Nephron progenitor cell (in vitro differentiated cells): ENCODE data around the gene ADAP2.
"Not testable (repeated sequence)": the region's sequence is repeated elsewhere in the genome, so short reads cannot be mapped to it uniquely, and the experiment has no call there.

Experiments
- DNase-seq: peaks from one replicate; pipeline ENCODE4 v3.0.0; 2021
- H3K27ac Mint-ChIP-seq: 2 replicates; pipeline ENCODE4 v1.8.0; 2021; ENCODE audit warnings: mild to moderate bottlenecking, moderate library complexity, mixed read lengths
- H3K27me3 Mint-ChIP-seq: 2 replicates; pipeline ENCODE4 v1.8.0; 2021; ENCODE audit warnings: mild to moderate bottlenecking, low read depth, mixed read lengths; ENCODE audit not compliant: poor library complexity
- H3K36me3 Mint-ChIP-seq: 2 replicates; pipeline ENCODE4 v1.8.0; 2021; ENCODE audit warnings: low read depth, mixed read lengths
- H3K4me1 Mint-ChIP-seq: 2 replicates; pipeline ENCODE4 v1.8.0; 2021; ENCODE audit warnings: mixed read lengths
- H3K4me3 Mint-ChIP-seq: 2 replicates; pipeline ENCODE4 v1.8.0; 2021; ENCODE audit warnings: mild to moderate bottlenecking, moderate library complexity, mixed read lengths
- H3K9me3 Mint-ChIP-seq: 2 replicates; pipeline ENCODE4 v1.8.0; 2021; ENCODE audit warnings: mild to moderate bottlenecking, moderate library complexity, mixed read lengths
- CTCF ChIP-seq: fragments of 200-600 bp; sonication (generic); IDR thresholded peaks from 2 replicates; pipeline ENCODE4 v1.5.0; 2021; ENCODE audit warnings: antibody characterized with exemption

ADAP2 gene

GRCh38 chr17:30906101-30906911, 15.4 kb upstream of the ADAP2 start, which contains the start of gene TEFM:
TEFM (minus strand) TSS chr17:30906238; CDS start chr17:30906198, 40 bp downstream.
- peak within 1 kb of the TSS; percentile 98 for H3K4me3 Mint-ChIP-seq
- peaks cover 10% of the 10 kb centered on the region for H3K27me3 Mint-ChIP-seq
- H3K27ac Mint-ChIP-seq, result peak within 1 kb of the TSS; percentile 70
- H3K9me3 Mint-ChIP-seq, result no peaks in the 10 kb centered on the region
- DNase-seq, result peak; percentile 89
- peaks cover 18% of the 10 kb centered on the region for H3K4me1 Mint-ChIP-seq
- H3K36me3 Mint-ChIP-seq, result peaks cover 21% of the 10 kb centered on the region
- no peak for TF ChIP-seq CTCF

DNA sequence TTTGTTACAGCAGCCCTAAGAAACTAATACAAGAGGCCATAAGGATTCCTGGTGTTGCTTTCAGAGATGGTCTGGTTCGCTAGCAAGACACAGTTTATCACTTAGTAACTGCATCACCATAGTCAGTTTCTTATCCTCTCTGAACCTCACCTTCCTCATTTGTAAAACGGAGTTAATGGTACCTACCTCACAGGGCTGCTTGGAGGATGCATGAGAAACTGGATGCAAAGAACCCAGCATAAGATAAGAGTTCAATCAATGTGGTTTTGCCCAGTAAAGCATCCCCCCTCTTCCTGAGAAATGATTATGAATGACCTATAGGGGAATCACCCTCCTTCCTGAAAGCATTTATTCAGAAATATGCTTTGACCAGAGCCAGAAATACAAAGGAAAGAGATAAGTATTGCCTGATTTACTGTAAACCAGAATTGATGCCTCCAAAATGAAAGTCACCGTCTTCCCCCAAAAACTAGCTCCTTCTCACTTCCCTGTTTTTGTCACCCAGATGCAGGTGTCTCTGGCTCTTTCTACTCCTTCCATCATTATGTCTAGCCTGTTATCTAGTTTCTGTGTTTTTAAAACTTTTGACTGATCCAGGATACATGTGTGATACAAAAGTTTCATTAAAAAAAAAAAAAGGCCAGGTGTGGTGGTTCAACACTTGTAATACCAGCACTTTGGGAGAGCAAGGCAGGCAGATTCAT, 12.9 kb upstream of the ADAP2 start:
- TF ChIP-seq CTCF, result no peak
- H3K4me1 Mint-ChIP-seq, result peaks cover 18% of the 10 kb centered on the region
- H3K27ac Mint-ChIP-seq, result no peak overlapping the region
- DNase-seq, result no peak
- peaks cover 11% of the 10 kb centered on the region for H3K27me3 Mint-ChIP-seq
- no peak overlapping the region for H3K4me3 Mint-ChIP-seq
- no peaks in the 10 kb centered on the region for H3K9me3 Mint-ChIP-seq
- peaks cover 4% of the 10 kb centered on the region for H3K36me3 Mint-ChIP-seq

DNA sequence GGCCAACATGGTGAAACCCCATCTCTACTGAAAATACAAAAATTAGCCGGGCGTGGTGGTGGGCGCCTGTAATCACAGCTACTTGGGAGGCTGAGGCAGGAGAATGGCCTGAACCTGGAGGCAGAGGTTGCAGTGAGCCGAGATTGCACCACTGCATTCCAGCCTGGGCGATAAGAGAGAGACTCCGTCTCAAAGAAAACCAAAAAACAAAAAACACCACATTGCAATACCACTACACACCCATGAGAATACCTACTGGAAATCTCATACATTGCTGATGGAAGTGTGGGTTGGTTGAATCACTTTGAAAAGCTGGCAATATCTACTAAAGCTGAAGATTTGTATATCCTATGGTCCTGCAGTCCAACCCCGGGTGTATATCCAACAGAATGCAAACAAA, 11.6 kb upstream of the ADAP2 start:
- H3K36me3 Mint-ChIP-seq, H3K4me3 Mint-ChIP-seq: not testable (repeated sequence)

DNA sequence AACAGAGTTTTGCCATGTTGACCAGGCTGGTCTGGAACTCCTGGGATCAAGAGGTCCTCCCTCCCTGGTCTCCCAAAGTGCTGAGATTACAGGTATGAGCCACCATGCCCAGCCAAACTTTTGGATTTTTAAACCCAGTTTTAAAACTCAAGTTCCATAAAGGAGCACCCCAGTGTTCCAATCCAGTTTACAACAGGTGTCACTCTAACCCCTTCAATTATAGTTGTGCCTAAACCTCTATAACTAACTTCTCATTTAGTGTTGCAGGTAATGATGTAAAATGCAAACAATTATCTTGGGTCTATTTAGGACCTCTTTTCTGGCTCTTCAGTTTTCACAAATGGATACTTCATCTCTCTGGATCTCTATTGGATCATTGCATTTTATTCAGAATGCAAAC, 7.8 kb upstream of the ADAP2 start:
- H3K4me3 Mint-ChIP-seq, result no peak overlapping the region
- H3K27ac Mint-ChIP-seq, result no peak overlapping the region
- H3K4me1 Mint-ChIP-seq, result no peaks in the 10 kb centered on the region
- H3K9me3 Mint-ChIP-seq, result no peaks in the 10 kb centered on the region
- no peak for DNase-seq
- TF ChIP-seq CTCF, result no peak
- peaks cover 48% of the 10 kb centered on the region for H3K27me3 Mint-ChIP-seq
- no peaks in the 10 kb centered on the region for H3K36me3 Mint-ChIP-seq

More for the DNA sequence above, 11.6 kb upstream of the ADAP2 start:
- not testable (repeated sequence) for DNase-seq, H3K27ac Mint-ChIP-seq, H3K9me3 Mint-ChIP-seq
- H3K27me3 Mint-ChIP-seq, result peaks cover 19% of the 10 kb centered on the region
- peaks cover 18% of the 10 kb centered on the region for H3K4me1 Mint-ChIP-seq

- no peak overlapping the region for H3K27ac Mint-ChIP-seq
- H3K4me3 Mint-ChIP-seq, result no peak overlapping the region
- DNase-seq, result no peak
- H3K4me1 Mint-ChIP-seq, result no peaks in the 10 kb centered on the region
- peaks cover 5% of the 10 kb centered on the region for H3K36me3 Mint-ChIP-seq
- no peak for TF ChIP-seq CTCF
- peaks cover 68% of the 10 kb centered on the region for H3K27me3 Mint-ChIP-seq
- peaks cover 4% of the 10 kb centered on the region for H3K9me3 Mint-ChIP-seq
These were observed 5.7 kb upstream of the ADAP2 start for GRCh38 chr17:30915833-30916611.

DNA sequence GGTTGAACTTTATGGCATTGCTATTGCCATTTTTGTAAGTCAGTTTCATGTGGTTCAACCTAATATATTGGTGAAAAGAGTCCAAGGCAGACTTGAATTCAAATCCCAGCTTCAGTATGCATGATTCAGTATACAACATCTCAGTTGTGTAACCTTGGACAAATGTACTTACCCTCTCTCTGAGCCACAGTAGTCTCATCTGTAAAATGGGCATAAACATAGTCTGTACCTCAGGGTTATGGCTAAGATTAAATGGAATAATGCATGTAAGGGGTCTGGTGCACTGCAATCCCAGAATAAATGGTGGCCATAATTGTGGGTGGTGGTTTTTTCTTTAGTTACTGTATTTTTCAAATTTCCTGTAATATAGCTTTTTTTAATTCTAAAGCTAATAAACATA, 4.7 kb upstream of the ADAP2 start:
- Mint-ChIP-seq H3K27ac (no peak overlapping the region), H3K4me1 (no peaks in the 10 kb centered on the region), H3K36me3 (peaks cover 5% of the 10 kb centered on the region), H3K4me3 (no peak overlapping the region), H3K9me3 (peaks cover 4% of the 10 kb centered on the region), H3K27me3 (peaks cover 73% of the 10 kb centered on the region)
- DNase-seq, result no peak
- TF ChIP-seq CTCF, result no peak
